ENCODE measurements around the gene ADAP2.
"Not testable (repeated sequence)": the region's sequence is repeated elsewhere in the genome, so short reads cannot be mapped to it uniquely, and the experiment has no call there.

DNA sequence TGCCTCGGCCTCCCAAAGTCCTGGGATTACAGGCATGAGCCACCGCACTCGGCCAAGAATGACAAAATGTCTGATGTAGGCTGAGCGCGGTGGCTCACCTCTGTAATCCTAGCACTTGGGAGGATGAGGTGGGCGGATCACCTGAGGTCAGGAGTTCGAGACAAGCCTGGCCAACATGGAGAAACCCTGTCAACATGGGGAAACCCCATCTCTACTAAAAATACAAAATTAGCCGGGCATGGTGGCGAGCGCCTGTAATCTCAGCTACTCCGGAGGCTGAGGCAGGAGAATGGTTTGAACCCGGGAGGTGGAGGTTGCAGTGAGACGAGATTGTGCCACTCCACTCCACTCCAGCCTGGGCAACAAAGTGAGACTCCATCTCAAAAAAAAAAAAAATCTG is 46.2 kb downstream of the ADAP2 start:
- TF ChIP-seq, protein P1, sequence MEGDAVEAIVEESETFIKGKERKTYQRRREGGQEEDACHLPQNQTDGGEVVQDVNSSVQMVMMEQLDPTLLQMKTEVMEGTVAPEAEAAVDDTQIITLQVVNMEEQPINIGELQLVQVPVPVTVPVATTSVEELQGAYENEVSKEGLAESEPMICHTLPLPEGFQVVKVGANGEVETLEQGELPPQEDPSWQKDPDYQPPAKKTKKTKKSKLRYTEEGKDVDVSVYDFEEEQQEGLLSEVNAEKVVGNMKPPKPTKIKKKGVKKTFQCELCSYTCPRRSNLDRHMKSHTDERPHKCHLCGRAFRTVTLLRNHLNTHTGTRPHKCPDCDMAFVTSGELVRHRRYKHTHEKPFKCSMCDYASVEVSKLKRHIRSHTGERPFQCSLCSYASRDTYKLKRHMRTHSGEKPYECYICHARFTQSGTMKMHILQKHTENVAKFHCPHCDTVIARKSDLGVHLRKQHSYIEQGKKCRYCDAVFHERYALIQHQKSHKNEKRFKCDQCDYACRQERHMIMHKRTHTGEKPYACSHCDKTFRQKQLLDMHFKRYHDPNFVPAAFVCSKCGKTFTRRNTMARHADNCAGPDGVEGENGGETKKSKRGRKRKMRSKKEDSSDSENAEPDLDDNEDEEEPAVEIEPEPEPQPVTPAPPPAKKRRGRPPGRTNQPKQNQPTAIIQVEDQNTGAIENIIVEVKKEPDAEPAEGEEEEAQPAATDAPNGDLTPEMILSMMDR (IDR thresholded peaks at IDR 0.05; ENCODE audit: low read length) = not testable (repeated sequence)
- not testable (repeated sequence) for TF ChIP-seq EZH2 (optimal IDR thresholded peaks at IDR 0.05; ENCODE audit: low read depth, low read length)

Data from MM.1S (cell line).